Measurements from ENCODE around the gene PTBP3.

PTBP3 gene

DNA sequence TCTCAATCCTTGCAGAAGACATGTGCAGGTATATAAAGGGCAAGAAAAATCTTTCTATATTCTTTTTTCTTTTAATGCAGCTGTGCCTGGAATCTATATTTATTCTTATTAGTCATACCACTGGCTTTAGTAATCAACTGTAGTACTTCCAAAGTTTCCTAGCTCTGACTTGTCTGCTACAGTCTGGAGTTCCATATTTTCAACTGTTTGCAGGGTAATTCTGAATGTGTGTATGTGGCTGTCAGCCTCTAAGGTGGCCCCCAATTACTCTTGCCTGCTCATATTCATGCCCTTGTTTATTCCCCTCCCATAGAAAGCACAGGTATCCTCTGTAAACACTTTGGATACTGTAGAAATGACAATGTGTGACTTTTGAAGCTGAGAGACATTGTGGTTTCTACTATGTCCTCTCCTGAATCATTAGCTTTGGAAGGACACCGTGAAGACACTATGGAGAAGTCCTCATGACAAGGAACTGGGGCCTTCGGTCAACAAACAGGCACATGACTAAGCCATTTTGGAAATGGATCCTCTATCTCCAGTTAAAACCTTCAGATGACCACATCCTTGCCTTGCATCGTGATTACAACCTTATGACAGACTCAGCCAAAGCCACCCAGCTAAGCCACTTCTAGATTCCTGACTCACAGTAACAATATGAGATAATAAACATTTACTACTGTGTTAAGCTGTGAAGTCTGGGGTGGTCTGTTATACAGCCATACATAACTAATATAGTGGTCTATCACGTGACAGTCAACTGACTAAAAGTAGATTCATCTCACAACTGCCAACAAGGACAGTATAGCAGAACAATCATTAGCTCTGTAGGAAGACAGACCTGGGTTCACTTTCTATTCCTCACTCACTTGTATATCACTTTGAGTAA lies 108.8 kb downstream of the PTBP3 start:
- Histone ChIP-seq H3K9me3 (no peaks in the 10 kb centered on the region), H3K36me3 (peaks cover 97% of the 10 kb centered on the region), H3K4me3 (ENCODE audit: low read depth in 1 of 2, low read length in 1 of 2) (no peak overlapping the region), H3K4me1 (ENCODE audit: control insufficient read depth in 1 of 2, insufficient read depth in 1 of 2, low read depth in 1 of 2, low read length in 1 of 2) (no peaks in the 10 kb centered on the region), H3K27me3 (no peaks in the 10 kb centered on the region), H3K27ac (peak overlapping the region; percentile 26)
- TF ChIP-seq, protein P1, sequence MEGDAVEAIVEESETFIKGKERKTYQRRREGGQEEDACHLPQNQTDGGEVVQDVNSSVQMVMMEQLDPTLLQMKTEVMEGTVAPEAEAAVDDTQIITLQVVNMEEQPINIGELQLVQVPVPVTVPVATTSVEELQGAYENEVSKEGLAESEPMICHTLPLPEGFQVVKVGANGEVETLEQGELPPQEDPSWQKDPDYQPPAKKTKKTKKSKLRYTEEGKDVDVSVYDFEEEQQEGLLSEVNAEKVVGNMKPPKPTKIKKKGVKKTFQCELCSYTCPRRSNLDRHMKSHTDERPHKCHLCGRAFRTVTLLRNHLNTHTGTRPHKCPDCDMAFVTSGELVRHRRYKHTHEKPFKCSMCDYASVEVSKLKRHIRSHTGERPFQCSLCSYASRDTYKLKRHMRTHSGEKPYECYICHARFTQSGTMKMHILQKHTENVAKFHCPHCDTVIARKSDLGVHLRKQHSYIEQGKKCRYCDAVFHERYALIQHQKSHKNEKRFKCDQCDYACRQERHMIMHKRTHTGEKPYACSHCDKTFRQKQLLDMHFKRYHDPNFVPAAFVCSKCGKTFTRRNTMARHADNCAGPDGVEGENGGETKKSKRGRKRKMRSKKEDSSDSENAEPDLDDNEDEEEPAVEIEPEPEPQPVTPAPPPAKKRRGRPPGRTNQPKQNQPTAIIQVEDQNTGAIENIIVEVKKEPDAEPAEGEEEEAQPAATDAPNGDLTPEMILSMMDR (IDR thresholded peaks at IDR 0.05) = no peak

DNA sequence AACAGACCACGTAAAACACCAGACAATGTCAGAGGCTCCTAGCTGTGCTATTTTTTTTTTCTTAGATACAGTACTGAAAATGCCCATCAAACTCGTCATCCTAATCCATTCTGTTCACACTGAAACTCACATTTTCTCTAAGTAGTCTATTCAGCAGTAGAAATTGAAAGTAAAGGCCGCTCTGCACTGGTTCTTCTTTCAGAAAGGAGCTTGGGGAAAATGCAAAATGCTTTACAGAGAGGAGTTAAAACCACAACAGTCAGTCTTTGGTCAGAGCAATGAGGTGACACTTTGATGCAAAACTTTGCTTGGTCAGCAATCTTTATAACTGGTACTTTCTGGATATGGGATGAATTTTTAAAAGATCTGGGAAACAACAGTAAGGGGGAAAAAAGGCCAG lies 114.5 kb downstream of the PTBP3 start:
- Histone ChIP-seq H3K36me3 (peaks cover 88% of the 10 kb centered on the region), H3K4me1 (ENCODE audit: control insufficient read depth in 1 of 2, insufficient read depth in 1 of 2, low read depth in 1 of 2, low read length in 1 of 2) (no peaks in the 10 kb centered on the region), H3K9me3 (no peaks in the 10 kb centered on the region), H3K4me3 (ENCODE audit: low read depth in 1 of 2, low read length in 1 of 2) (no peak overlapping the region), H3K27ac (no peak overlapping the region), H3K27me3 (no peaks in the 10 kb centered on the region)
- TF ChIP-seq, protein P1 (IDR thresholded peaks at IDR 0.05) = no peak

DNA sequence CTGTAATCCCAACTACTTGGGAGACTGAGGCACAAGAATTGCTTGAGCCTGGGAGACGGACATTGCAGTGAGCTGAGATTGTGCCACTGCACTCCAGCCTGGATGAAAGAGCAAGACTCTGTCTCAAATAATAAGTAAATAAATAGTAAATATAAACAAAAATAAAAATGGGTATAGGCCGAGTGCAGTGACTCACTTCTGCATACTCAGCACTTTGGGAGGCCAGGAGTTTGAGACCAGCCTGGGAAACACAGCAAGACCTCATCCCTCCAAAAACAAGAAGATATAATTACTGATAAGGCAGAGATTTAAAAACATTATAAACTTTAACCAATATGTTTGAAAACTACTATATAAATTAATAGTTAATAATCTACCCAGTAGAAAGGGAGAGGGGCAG lies 120.5 kb downstream of the PTBP3 start:
- H3K4me3 ChIP-seq (ENCODE audit: low read depth in 1 of 2, low read length in 1 of 2) = no peak overlapping the region
- H3K27ac ChIP-seq = no peak overlapping the region
- no peaks in the 10 kb centered on the region for H3K4me1 ChIP-seq (ENCODE audit: control insufficient read depth in 1 of 2, insufficient read depth in 1 of 2, low read depth in 1 of 2, low read length in 1 of 2)
- no peaks in the 10 kb centered on the region for H3K9me3 ChIP-seq
- peaks cover 89% of the 10 kb centered on the region for H3K36me3 ChIP-seq
- TF ChIP-seq, protein P1 (IDR thresholded peaks at IDR 0.05) = no peak
- no peaks in the 10 kb centered on the region for H3K27me3 ChIP-seq

DNA sequence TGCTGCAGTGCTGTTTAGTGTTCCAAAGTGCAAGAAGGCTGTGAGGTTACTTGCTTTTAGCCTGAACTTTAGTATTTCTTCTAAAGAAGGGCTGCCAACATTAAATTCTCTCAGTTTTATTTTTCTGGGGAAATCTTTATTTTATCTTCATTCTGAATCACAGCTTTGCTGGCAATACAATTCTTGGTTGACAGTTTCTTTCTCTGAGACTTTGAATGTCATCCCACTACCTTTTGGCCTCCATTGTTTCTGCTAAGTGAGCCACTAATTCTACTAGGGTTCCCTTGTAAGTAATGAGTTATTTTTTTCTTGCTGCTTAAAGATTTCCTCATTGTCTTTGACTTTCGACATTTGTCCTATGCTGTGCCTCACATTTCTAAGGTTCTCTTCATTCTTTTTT lies 126.0 kb downstream of the PTBP3 start:
- no peaks in the 10 kb centered on the region for H3K4me1 ChIP-seq (ENCODE audit: control insufficient read depth in 1 of 2, insufficient read depth in 1 of 2, low read depth in 1 of 2, low read length in 1 of 2)
- no peak overlapping the region for H3K27ac ChIP-seq
- no peaks in the 10 kb centered on the region for H3K9me3 ChIP-seq
- H3K27me3 ChIP-seq = no peaks in the 10 kb centered on the region
- H3K4me3 ChIP-seq (ENCODE audit: low read depth in 1 of 2, low read length in 1 of 2) = no peak overlapping the region
- TF ChIP-seq, protein P1 (IDR thresholded peaks at IDR 0.05) = no peak
- peaks cover 59% of the 10 kb centered on the region for H3K36me3 ChIP-seq

DNA sequence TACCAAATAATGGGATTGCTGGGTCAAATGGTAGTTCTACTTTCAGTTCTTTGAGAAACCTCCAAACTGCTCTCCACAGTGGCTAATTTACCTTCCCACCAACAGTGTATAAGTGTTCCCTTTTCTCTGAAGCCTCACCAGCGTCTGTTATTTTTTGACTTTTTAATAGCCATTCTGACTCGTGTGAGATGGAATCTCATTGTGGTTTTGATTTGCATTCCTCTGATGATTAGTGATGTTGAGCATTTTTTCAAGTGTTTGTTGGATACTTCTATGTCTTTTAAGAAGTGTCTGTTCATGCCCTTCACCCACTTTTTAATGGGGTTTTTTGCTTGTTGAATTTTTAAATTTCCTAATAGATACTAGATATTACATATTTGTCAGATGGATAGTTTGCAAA lies 129.9 kb downstream of the PTBP3 start:
- Histone ChIP-seq H3K27ac (no peak overlapping the region), H3K9me3 (no peaks in the 10 kb centered on the region), H3K27me3 (no peaks in the 10 kb centered on the region), H3K36me3 (peaks cover 21% of the 10 kb centered on the region), H3K4me1 (ENCODE audit: control insufficient read depth in 1 of 2, insufficient read depth in 1 of 2, low read depth in 1 of 2, low read length in 1 of 2) (no peaks in the 10 kb centered on the region), H3K4me3 (ENCODE audit: low read depth in 1 of 2, low read length in 1 of 2) (no peak overlapping the region)
- TF ChIP-seq, protein P1 (IDR thresholded peaks at IDR 0.05) = no peak
